ENCODE data around the gene MEP1B. TPM values are rescaled to one million over a fixed set of nuclear protein-coding genes. Genes with fewer than 3 reads are reported as not detected.
"Not testable (repeated sequence)": the region's sequence is repeated elsewhere in the genome, so short reads cannot be mapped to it uniquely, and the experiment has no call there.

Gene MEP1B
- total RNA-seq, 1 donor from 2014 or later: not detected

- no peak overlapping the region for H3K9ac ChIP-seq (ENCODE audit: low read depth in 1 of 3, low read length in 3 of 3)
- no peak overlapping the region for H3K4me3 ChIP-seq (ENCODE audit: low read length in 3 of 3)
- no peaks in the 10 kb centered on the region for H3K27me3 ChIP-seq (ENCODE audit: control insufficient read depth in 3 of 3, insufficient read depth in 3 of 3, low read length in 3 of 3)
- no peak overlapping the region for H3K27ac ChIP-seq (ENCODE audit: low read depth, low read length)
- no peaks in the 10 kb centered on the region for H3K4me1 ChIP-seq (ENCODE audit: control insufficient read depth in 3 of 3, insufficient read depth in 3 of 3, low read length in 3 of 3)
- H3K9me3 ChIP-seq (ENCODE audit: control insufficient read depth in 3 of 3, low read length in 3 of 3): no peaks in the 10 kb centered on the region
- no peaks in the 10 kb centered on the region for H3K36me3 ChIP-seq (ENCODE audit: control insufficient read depth in 3 of 3, insufficient read depth in 3 of 3, low read length in 3 of 3)
Measured at GRCh38 chr18:32208023-32208422, 18.2 kb downstream of the MEP1B start.

DNA sequence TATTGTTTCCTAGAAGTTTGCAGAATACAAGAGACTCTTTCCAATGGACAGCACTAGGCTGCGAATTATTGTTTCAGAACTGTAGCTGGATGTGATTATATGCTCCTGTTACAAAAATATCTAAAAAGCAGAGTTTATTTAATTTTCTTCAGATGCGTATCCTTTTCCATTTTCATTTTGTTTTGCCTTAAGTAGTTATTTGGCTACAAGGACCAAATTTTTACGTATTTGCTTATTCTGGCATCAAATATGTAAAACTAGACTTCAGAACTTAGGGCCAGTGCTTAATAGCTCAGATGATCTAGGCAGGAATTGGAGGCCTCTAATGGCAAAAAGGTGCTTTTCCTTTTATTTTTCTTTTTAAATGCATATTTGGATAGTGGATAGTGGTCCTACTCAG, 18.7 kb downstream of the MEP1B start:
- no peaks in the 10 kb centered on the region for H3K36me3 ChIP-seq (ENCODE audit: control insufficient read depth in 3 of 3, insufficient read depth in 3 of 3, low read length in 3 of 3)
- no peaks in the 10 kb centered on the region for H3K9me3 ChIP-seq (ENCODE audit: control insufficient read depth in 3 of 3, low read length in 3 of 3)
- no peak overlapping the region for H3K27ac ChIP-seq (ENCODE audit: low read depth, low read length)
- H3K27me3 ChIP-seq (ENCODE audit: control insufficient read depth in 3 of 3, insufficient read depth in 3 of 3, low read length in 3 of 3): no peaks in the 10 kb centered on the region
- no peak overlapping the region for H3K9ac ChIP-seq (ENCODE audit: low read depth in 1 of 3, low read length in 3 of 3)
- no peaks in the 10 kb centered on the region for H3K4me1 ChIP-seq (ENCODE audit: control insufficient read depth in 3 of 3, insufficient read depth in 3 of 3, low read length in 3 of 3)
- no peak overlapping the region for H3K4me3 ChIP-seq (ENCODE audit: low read length in 3 of 3)

DNA sequence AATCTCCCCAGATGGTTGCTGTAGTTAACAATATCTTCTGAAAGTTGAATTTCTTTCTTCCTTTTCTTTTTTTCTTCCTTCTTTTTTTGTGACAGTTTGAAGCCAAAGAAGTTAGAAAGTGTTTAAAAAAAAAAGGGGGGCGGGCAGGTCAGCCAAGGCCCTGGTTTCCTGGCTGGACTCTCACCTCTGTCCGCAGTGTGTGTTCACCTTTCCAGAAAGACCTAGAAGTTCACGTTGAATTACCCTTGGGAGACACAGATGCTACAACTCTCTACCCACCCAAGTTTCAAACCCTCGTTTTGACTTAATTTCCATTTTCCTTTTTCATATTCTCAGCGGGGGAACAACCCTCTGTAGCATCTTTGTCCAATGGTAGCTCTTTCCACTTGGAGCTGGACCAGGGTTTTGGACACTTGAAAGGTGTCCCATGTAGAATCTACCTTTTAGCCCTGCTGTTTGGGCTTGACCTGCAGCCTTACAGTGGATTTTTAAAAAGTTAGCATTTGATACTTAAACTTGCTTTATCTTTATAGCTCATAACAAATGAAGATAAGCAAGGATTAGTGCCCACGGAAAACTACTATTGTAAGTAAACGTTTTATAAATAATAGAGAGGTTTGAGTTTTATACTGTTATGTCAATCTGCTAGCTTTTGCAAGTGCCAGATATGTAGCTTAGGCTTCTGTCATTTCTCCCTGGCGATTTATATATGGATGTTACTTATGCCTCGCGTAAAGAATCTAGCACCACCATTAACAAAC, 20.0 kb downstream of the MEP1B start:
- no peaks in the 10 kb centered on the region for H3K4me1 ChIP-seq (ENCODE audit: control insufficient read depth in 3 of 3, insufficient read depth in 3 of 3, low read length in 3 of 3)
- H3K9ac ChIP-seq (ENCODE audit: low read depth in 1 of 3, low read length in 3 of 3): no peak overlapping the region
- no peak overlapping the region for H3K4me3 ChIP-seq (ENCODE audit: low read length in 3 of 3)
- no peak overlapping the region for H3K27ac ChIP-seq (ENCODE audit: low read depth, low read length)
- H3K27me3 ChIP-seq (ENCODE audit: control insufficient read depth in 3 of 3, insufficient read depth in 3 of 3, low read length in 3 of 3): no peaks in the 10 kb centered on the region
- no peaks in the 10 kb centered on the region for H3K9me3 ChIP-seq (ENCODE audit: control insufficient read depth in 3 of 3, low read length in 3 of 3)
- no peaks in the 10 kb centered on the region for H3K36me3 ChIP-seq (ENCODE audit: control insufficient read depth in 3 of 3, insufficient read depth in 3 of 3, low read length in 3 of 3)

DNA sequence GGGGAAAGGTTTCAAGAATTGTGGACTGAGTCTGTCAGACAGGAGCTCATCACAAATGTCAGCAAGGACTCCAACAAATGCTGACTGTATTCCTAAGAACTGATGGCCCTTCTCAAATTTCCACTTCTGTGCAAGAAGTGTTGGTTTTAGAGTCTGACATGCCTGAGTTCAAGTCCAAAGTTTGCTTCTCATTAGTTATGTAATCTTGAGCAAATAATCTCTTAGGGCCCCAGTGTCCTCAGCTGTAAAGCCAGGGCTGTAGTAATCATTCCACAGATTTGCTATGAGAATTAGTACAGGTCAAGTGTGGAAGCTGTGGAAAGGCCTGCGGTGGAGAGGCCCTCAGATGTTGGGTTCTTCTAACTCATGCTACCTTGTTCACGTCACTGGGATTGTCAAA, 23.9 kb downstream of the MEP1B start:
- Histone ChIP-seq H3K9ac (ENCODE audit: low read depth in 1 of 3, low read length in 3 of 3) (no peak overlapping the region), H3K4me3 (ENCODE audit: low read length in 3 of 3) (no peak overlapping the region), H3K4me1 (ENCODE audit: control insufficient read depth in 3 of 3, insufficient read depth in 3 of 3, low read length in 3 of 3) (no peaks in the 10 kb centered on the region), H3K9me3 (ENCODE audit: control insufficient read depth in 3 of 3, low read length in 3 of 3) (no peaks in the 10 kb centered on the region), H3K27ac (ENCODE audit: low read depth, low read length) (no peak overlapping the region), H3K36me3 (ENCODE audit: control insufficient read depth in 3 of 3, insufficient read depth in 3 of 3, low read length in 3 of 3) (no peaks in the 10 kb centered on the region), H3K27me3 (ENCODE audit: control insufficient read depth in 3 of 3, insufficient read depth in 3 of 3, low read length in 3 of 3) (no peaks in the 10 kb centered on the region)

DNA sequence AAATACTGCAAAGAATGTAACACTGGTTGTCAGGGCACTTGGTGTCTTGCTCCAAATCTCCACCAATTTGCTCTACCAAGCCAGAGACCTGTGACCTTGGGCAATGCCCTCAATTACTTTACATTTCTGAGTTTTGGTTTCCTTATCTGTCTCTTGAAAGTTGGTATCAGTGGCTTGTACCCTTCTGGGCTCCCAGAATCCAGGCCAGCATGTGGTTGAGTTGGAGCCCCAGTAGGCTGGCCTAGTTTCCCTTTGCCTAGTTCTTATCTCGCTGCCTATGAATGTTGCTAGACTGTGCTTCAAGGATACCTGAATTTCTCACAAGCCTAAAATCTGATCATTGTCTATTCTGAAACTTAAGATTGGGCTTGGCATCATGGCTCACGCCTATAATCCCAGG, 26.6 kb downstream of the MEP1B start:
- no peaks in the 10 kb centered on the region for H3K27me3 ChIP-seq (ENCODE audit: control insufficient read depth in 3 of 3, insufficient read depth in 3 of 3, low read length in 3 of 3)
- H3K36me3 ChIP-seq (ENCODE audit: control insufficient read depth in 3 of 3, insufficient read depth in 3 of 3, low read length in 3 of 3): no peaks in the 10 kb centered on the region
- no peaks in the 10 kb centered on the region for H3K4me1 ChIP-seq (ENCODE audit: control insufficient read depth in 3 of 3, insufficient read depth in 3 of 3, low read length in 3 of 3)
- H3K9ac ChIP-seq (ENCODE audit: low read depth in 1 of 3, low read length in 3 of 3): no peak overlapping the region
- H3K4me3 ChIP-seq (ENCODE audit: low read length in 3 of 3): no peak overlapping the region
- H3K27ac ChIP-seq (ENCODE audit: low read depth, low read length): no peak overlapping the region
- H3K9me3 ChIP-seq (ENCODE audit: control insufficient read depth in 3 of 3, low read length in 3 of 3): no peaks in the 10 kb centered on the region

- no peaks in the 10 kb centered on the region for H3K27me3 ChIP-seq (ENCODE audit: control insufficient read depth in 3 of 3, insufficient read depth in 3 of 3, low read length in 3 of 3)
- no peak overlapping the region for H3K27ac ChIP-seq (ENCODE audit: low read depth, low read length)
- H3K4me1 ChIP-seq (ENCODE audit: control insufficient read depth in 3 of 3, insufficient read depth in 3 of 3, low read length in 3 of 3): no peaks in the 10 kb centered on the region
- no peak overlapping the region for H3K9ac ChIP-seq (ENCODE audit: low read depth in 1 of 3, low read length in 3 of 3)
- no peaks in the 10 kb centered on the region for H3K36me3 ChIP-seq (ENCODE audit: control insufficient read depth in 3 of 3, insufficient read depth in 3 of 3, low read length in 3 of 3)
- no peak overlapping the region for H3K4me3 ChIP-seq (ENCODE audit: low read length in 3 of 3)
- H3K9me3 ChIP-seq (ENCODE audit: control insufficient read depth in 3 of 3, low read length in 3 of 3): no peaks in the 10 kb centered on the region
Measured at GRCh38 chr18:32219431-32220018, 29.7 kb downstream of the MEP1B start.

GRCh38 chr18:32233348-32233747, 43.5 kb downstream of the MEP1B start:
- H3K27me3 ChIP-seq (ENCODE audit: control insufficient read depth in 3 of 3, insufficient read depth in 3 of 3, low read length in 3 of 3); H3K9me3 ChIP-seq (ENCODE audit: control insufficient read depth in 3 of 3, low read length in 3 of 3); H3K36me3 ChIP-seq (ENCODE audit: control insufficient read depth in 3 of 3, insufficient read depth in 3 of 3, low read length in 3 of 3); H3K4me3 ChIP-seq (ENCODE audit: low read length in 3 of 3); H3K4me1 ChIP-seq (ENCODE audit: control insufficient read depth in 3 of 3, insufficient read depth in 3 of 3, low read length in 3 of 3); H3K9ac ChIP-seq (ENCODE audit: low read depth in 1 of 3, low read length in 3 of 3); H3K27ac ChIP-seq (ENCODE audit: low read depth, low read length): not testable (repeated sequence)

DNA sequence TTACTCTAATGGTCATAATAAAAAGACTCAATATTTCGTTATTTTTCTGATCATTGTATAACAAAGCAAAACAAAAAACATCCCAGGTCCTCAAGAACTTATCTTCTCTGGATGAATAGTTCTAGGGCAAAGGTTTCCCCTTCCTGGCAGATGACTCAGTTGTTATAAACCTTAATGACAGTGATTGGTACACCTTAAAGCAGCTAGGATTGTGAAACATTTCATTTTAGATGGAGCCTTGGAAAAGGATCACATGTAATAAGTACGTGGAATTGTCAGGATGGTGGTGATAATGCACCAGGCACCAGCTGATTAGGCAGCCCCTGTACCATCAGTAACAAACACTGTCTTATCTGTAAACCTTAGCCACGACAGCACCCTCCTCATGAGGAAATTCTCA, 47.2 kb downstream of the MEP1B start:
- no peak overlapping the region for H3K4me3 ChIP-seq (ENCODE audit: low read length in 3 of 3)
- H3K4me1 ChIP-seq (ENCODE audit: control insufficient read depth in 3 of 3, insufficient read depth in 3 of 3, low read length in 3 of 3): no peaks in the 10 kb centered on the region
- no peak overlapping the region for H3K9ac ChIP-seq (ENCODE audit: low read depth in 1 of 3, low read length in 3 of 3)
- no peaks in the 10 kb centered on the region for H3K27me3 ChIP-seq (ENCODE audit: control insufficient read depth in 3 of 3, insufficient read depth in 3 of 3, low read length in 3 of 3)
- H3K36me3 ChIP-seq (ENCODE audit: control insufficient read depth in 3 of 3, insufficient read depth in 3 of 3, low read length in 3 of 3): no peaks in the 10 kb centered on the region
- no peak overlapping the region for H3K27ac ChIP-seq (ENCODE audit: low read depth, low read length)
- H3K9me3 ChIP-seq (ENCODE audit: control insufficient read depth in 3 of 3, low read length in 3 of 3): no peaks in the 10 kb centered on the region

DNA sequence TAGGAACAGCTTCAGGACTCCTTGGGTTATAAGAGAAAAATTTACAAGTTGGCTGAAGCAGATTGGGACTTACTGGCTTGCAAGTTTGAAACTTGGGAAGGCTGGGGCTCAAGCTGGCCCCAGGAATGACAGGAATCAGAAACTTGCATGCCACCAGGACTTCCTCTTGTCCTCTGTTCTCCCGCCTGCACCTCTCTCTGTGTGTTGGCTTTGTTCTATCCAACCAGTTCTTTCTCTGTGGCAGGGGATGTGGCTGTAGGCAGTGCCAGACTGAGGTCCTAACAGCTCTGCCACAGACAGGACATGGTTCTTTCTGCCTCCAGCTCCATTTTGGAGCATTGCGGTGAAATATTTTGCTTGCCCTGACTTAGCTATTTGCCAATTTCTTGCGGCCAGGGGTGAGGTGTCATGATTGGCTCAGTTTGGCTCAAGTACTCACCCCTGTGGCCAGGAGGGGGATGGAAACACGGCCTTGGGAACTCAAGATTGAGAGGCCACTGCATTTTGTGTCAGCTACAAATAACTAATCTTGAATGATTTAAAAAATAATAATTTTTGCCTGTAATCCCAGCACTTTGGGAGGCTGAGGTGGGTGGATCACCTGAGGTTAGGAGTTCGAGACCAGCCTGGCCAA, 48.9 kb downstream of the MEP1B start:
- Histone ChIP-seq H3K4me1 (ENCODE audit: control insufficient read depth in 3 of 3, insufficient read depth in 3 of 3, low read length in 3 of 3) (no peaks in the 10 kb centered on the region), H3K9me3 (ENCODE audit: control insufficient read depth in 3 of 3, low read length in 3 of 3) (no peaks in the 10 kb centered on the region), H3K4me3 (ENCODE audit: low read length in 3 of 3) (no peak overlapping the region), H3K27ac (ENCODE audit: low read depth, low read length) (no peak overlapping the region), H3K9ac (ENCODE audit: low read depth in 1 of 3, low read length in 3 of 3) (no peak overlapping the region), H3K36me3 (ENCODE audit: control insufficient read depth in 3 of 3, insufficient read depth in 3 of 3, low read length in 3 of 3) (no peaks in the 10 kb centered on the region), H3K27me3 (ENCODE audit: control insufficient read depth in 3 of 3, insufficient read depth in 3 of 3, low read length in 3 of 3) (no peaks in the 10 kb centered on the region)

GRCh38 chr18:32242395-32242794, 52.6 kb downstream of the MEP1B start:
- no peak overlapping the region for H3K9ac ChIP-seq (ENCODE audit: low read depth in 1 of 3, low read length in 3 of 3)
- no peak overlapping the region for H3K27ac ChIP-seq (ENCODE audit: low read depth, low read length)
- no peaks in the 10 kb centered on the region for H3K36me3 ChIP-seq (ENCODE audit: control insufficient read depth in 3 of 3, insufficient read depth in 3 of 3, low read length in 3 of 3)

More at GRCh38 chr18:32242395-32242794, 52.6 kb downstream of the MEP1B start:
- Histone ChIP-seq H3K9me3 (ENCODE audit: control insufficient read depth in 3 of 3, low read length in 3 of 3) (no peaks in the 10 kb centered on the region), H3K4me3 (ENCODE audit: low read length in 3 of 3) (no peak overlapping the region), H3K27me3 (ENCODE audit: control insufficient read depth in 3 of 3, insufficient read depth in 3 of 3, low read length in 3 of 3) (no peaks in the 10 kb centered on the region), H3K4me1 (ENCODE audit: control insufficient read depth in 3 of 3, insufficient read depth in 3 of 3, low read length in 3 of 3) (no peaks in the 10 kb centered on the region)

All from skeletal muscle tissue (tissue), 4 donors.